Suprapubic skin (tissue), 4 donors: ENCODE results near the gene WDR76. TPM values are rescaled to one million over a fixed set of nuclear protein-coding genes. Genes with fewer than 3 reads are reported as not detected.
"Not testable (repeated sequence)": the region's sequence is repeated elsewhere in the genome, so short reads cannot be mapped to it uniquely, and the experiment has no call there.

ENCODE experiments used
- DNase-seq, 2 donors: peaks; one replicate each; pipeline ENCODE4 v3.0.0-alpha.2; 2019; ENCODE audit warnings: low spot score in 2 of 2
- H3K27ac ChIP-seq: fragments of 200-600 bp; sonication (generic); one replicate; pipeline ENCODE4 v1.5.1; 2019
- H3K27me3 ChIP-seq: fragments of 200-600 bp; sonication (generic); one replicate; pipeline ENCODE4 v1.5.1; 2019
- H3K36me3 ChIP-seq: fragments of 200-600 bp; sonication (generic); one replicate; pipeline ENCODE4 v1.5.1; 2019
- H3K4me1 ChIP-seq: fragments of 200-600 bp; sonication (generic); one replicate; pipeline ENCODE4 v1.5.1; 2019
- H3K4me3 ChIP-seq: fragments of 200-600 bp; sonication (generic); one replicate; pipeline ENCODE4 v1.5.1; 2019; ENCODE audit warnings: mild to moderate bottlenecking
- H3K9me3 ChIP-seq: fragments of 200-600 bp; sonication (generic); one replicate; pipeline ENCODE4 v1.5.1; 2019
- CTCF ChIP-seq, 2 donors: fragments of 200-600 bp in 1 of 2; fragments of 450-650 bp in 1 of 2; sonication (generic) in 1 of 2; IDR thresholded peaks; one replicate each; pipeline ENCODE4 v1.5.1; 2016 to 2019; ENCODE audit warnings: antibody characterized with exemption in 2 of 2, mild to moderate bottlenecking in 1 of 2, moderate library complexity in 1 of 2
- EP300 ChIP-seq: sonication (generic); formaldehyde crosslinking; IDR thresholded peaks from one replicate; pipeline ENCODE4 v1.6.1; 2017; ENCODE audit warnings: antibody characterized with exemption
- POLR2A ChIP-seq, 2 donors: fragments of 450-650 bp; IDR thresholded peaks; one replicate each; pipeline ENCODE4 v1.6.1; 2017; ENCODE audit warnings: antibody characterized with exemption in 2 of 2, mild to moderate bottlenecking in 2 of 2, moderate library complexity in 2 of 2
- POLR2AphosphoS5 ChIP-seq, 3 donors: sonication (generic); formaldehyde crosslinking; IDR thresholded peaks; one replicate each; pipeline ENCODE4 v1.6.1; 2017; ENCODE audit warnings: antibody characterized with exemption in 3 of 3
- WGBS: methylation state at CpG from one replicate; pipeline ENCODE4 v1.1.5; 2018; 5-methylcytosine and 5-hydroxymethylcytosine counted together
- total RNA-seq, 4 donors: library from RNA; depleted of rRNA; stranded (reverse); fragments of >200 nt; gene quantifications; one replicate each; pipeline ENCODE4 v1.1.0, GENCODE V29; 2016

Gene WDR76
- total RNA-seq, 4 donors from 2014 or later = 5.2 to 7.8 (median 5.8) TPM

- 96% methylated on average over 3 of the region's 3 CpGs for WGBS
- no peaks in the 10 kb centered on the region for H3K9me3 ChIP-seq
- H3K27me3 ChIP-seq = no peaks in the 10 kb centered on the region
- no peak for DNase-seq
- peaks cover 16% of the 10 kb centered on the region for H3K36me3 ChIP-seq
- H3K4me1 ChIP-seq = no peaks in the 10 kb centered on the region
- H3K27ac ChIP-seq = no peak overlapping the region
- H3K4me3 ChIP-seq = no peak overlapping the region
- TF ChIP-seq POLR2A (IDR thresholded peaks at IDR 0.05) = no peak
- no peak for TF ChIP-seq CTCF (IDR thresholded peaks at IDR 0.05)
- no peak for TF ChIP-seq POLR2AphosphoS5 (IDR thresholded peaks at IDR 0.05)
- no peak for TF ChIP-seq EP300
These were observed 24.4 kb downstream of the WDR76 start for GRCh38 chr15:43851251-43851650.

GRCh38 chr15:43852607-43853006 is 25.8 kb downstream of the WDR76 start:
- Histone ChIP-seq H3K36me3 (peaks cover 19% of the 10 kb centered on the region), H3K9me3 (no peaks in the 10 kb centered on the region), H3K4me1 (no peaks in the 10 kb centered on the region), H3K27me3 (no peaks in the 10 kb centered on the region), H3K27ac (no peak overlapping the region), H3K4me3 (no peak overlapping the region)
- 97% methylated on average over 4 of the region's 4 CpGs for WGBS
- no peak for DNase-seq
- TF ChIP-seq POLR2AphosphoS5 (IDR thresholded peaks at IDR 0.05) (no peak), POLR2A (IDR thresholded peaks at IDR 0.05) (no peak), CTCF (IDR thresholded peaks at IDR 0.05) (no peak), EP300 (no peak)

GRCh38 chr15:43854801-43855200 is 28.0 kb downstream of the WDR76 start:
- no peak for TF ChIP-seq POLR2AphosphoS5 (IDR thresholded peaks at IDR 0.05)
- no peak for TF ChIP-seq POLR2A (IDR thresholded peaks at IDR 0.05)
- TF ChIP-seq CTCF (IDR thresholded peaks at IDR 0.05) = no peak
- no peak for TF ChIP-seq EP300
- H3K4me3 ChIP-seq = no peak overlapping the region
- no peaks in the 10 kb centered on the region for H3K4me1 ChIP-seq
- WGBS = 94% methylated on average over 6 of the region's 6 CpGs
- no peaks in the 10 kb centered on the region for H3K27me3 ChIP-seq
- H3K36me3 ChIP-seq = peaks cover 35% of the 10 kb centered on the region
- no peaks in the 10 kb centered on the region for H3K9me3 ChIP-seq
- H3K27ac ChIP-seq = no peak overlapping the region
- no peak for DNase-seq

- H3K4me3 ChIP-seq = no peak overlapping the region
- H3K4me1 ChIP-seq = no peaks in the 10 kb centered on the region
- H3K9me3 ChIP-seq = no peaks in the 10 kb centered on the region
- no peak for TF ChIP-seq CTCF (IDR thresholded peaks at IDR 0.05)
- TF ChIP-seq POLR2A (IDR thresholded peaks at IDR 0.05) = no peak
- TF ChIP-seq EP300 = no peak
- no peak for TF ChIP-seq POLR2AphosphoS5 (IDR thresholded peaks at IDR 0.05)
- WGBS = 74% methylated on average over 4 of the region's 4 CpGs
- H3K27ac ChIP-seq = no peak overlapping the region
- no peaks in the 10 kb centered on the region for H3K27me3 ChIP-seq
- no peak for DNase-seq
- peaks cover 29% of the 10 kb centered on the region for H3K36me3 ChIP-seq
These were observed 32.7 kb downstream of the WDR76 start for GRCh38 chr15:43859546-43859945.

GRCh38 chr15:43866636-43867035 is 39.8 kb downstream of the WDR76 start:
- peaks cover 13% of the 10 kb centered on the region for H3K36me3 ChIP-seq
- not testable (repeated sequence) for H3K9me3 ChIP-seq, H3K27me3 ChIP-seq, H3K4me3 ChIP-seq, H3K4me1 ChIP-seq, H3K27ac ChIP-seq, DNase-seq
- WGBS = 97% methylated on average over 10 of the region's 10 CpGs

GRCh38 chr15:43867096-43867495 is 40.3 kb downstream of the WDR76 start:
- Histone ChIP-seq H3K4me1 (no peaks in the 10 kb centered on the region), H3K9me3 (no peaks in the 10 kb centered on the region), H3K4me3 (no peak overlapping the region), H3K27ac (no peak overlapping the region), H3K36me3 (peaks cover 13% of the 10 kb centered on the region), H3K27me3 (no peaks in the 10 kb centered on the region)
- peak in 1 of 2 donors; percentile 34 for DNase-seq
- 90% methylated on average over 5 of the region's 5 CpGs for WGBS
- TF ChIP-seq EP300 (no peak), POLR2A (IDR thresholded peaks at IDR 0.05) (no peak), POLR2AphosphoS5 (IDR thresholded peaks at IDR 0.05) (no peak), CTCF (IDR thresholded peaks at IDR 0.05) (no peak)
